Gastroesophageal sphincter (tissue), 4 donors: ENCODE data around the gene EHD3. TPM values are rescaled to one million over a fixed set of nuclear protein-coding genes. Genes with fewer than 3 reads are reported as not detected.

Source experiments
- ATAC-seq: fragments of 150-250 bp; one replicate; pipeline ENCODE4 v1.9.1; 2016; ENCODE audit warnings: mild to moderate bottlenecking, moderate library complexity
- H3K27ac ChIP-seq, 4 donors: fragments of 200-600 bp; sonication (generic) in 3 of 4; 1 replicate in 3 of 4; 2 replicates in 1 of 4; pipeline ENCODE4 v1.5.1; 2016 to 2019
- H3K27me3 ChIP-seq: fragments of 200-600 bp; sonication (generic); one replicate; pipeline ENCODE4 v1.5.1; 2019
- H3K36me3 ChIP-seq, 2 donors: fragments of 200-600 bp; sonication (generic); one replicate each; pipeline ENCODE4 v1.5.1; 2019; ENCODE audit warnings: control low read depth in 1 of 2
- H3K4me1 ChIP-seq, 3 donors: fragments of 200-600 bp; sonication (generic); 1 replicate in 2 of 3; 2 replicates in 1 of 3; pipeline ENCODE4 v1.5.1; 2016 to 2019; ENCODE audit warnings: control low read depth in 2 of 3
- H3K4me3 ChIP-seq, 2 donors: fragments of 200-600 bp; sonication (generic); one replicate each; pipeline ENCODE4 v1.5.1; 2019; ENCODE audit warnings: mild to moderate bottlenecking in 1 of 2, moderate library complexity in 1 of 2
- H3K9me3 ChIP-seq, 3 donors: fragments of 200-600 bp; sonication (generic); one replicate each; pipeline ENCODE4 v1.5.1; 2017 to 2019; ENCODE audit warnings: control low read depth in 2 of 3
- CTCF ChIP-seq, 4 experiments: fragments of 200-600 bp in 2 of 4; fragments of 450-650 bp in 2 of 4; sonication (generic) in 1 of 4; IDR thresholded peaks; one replicate each; pipeline ENCODE4 v1.5.1; 2017 to 2019; ENCODE audit warnings: antibody characterized with exemption in 4 of 4, mild to moderate bottlenecking in 2 of 4, moderate library complexity in 2 of 4
- EP300 ChIP-seq: sonication (generic); formaldehyde crosslinking; IDR thresholded peaks from one replicate; pipeline ENCODE4 v1.6.1; 2017; ENCODE audit warnings: antibody characterized with exemption, mild to moderate bottlenecking
- POLR2A ChIP-seq, 2 donors: fragments of 450-650 bp; IDR thresholded peaks; one replicate each; pipeline ENCODE4 v1.6.1; 2017; ENCODE audit warnings: antibody characterized with exemption in 2 of 2, mild to moderate bottlenecking in 2 of 2, moderate library complexity in 1 of 2
- POLR2AphosphoS5 ChIP-seq: sonication (generic); formaldehyde crosslinking; IDR thresholded peaks from one replicate; pipeline ENCODE4 v1.6.1; 2017; ENCODE audit warnings: antibody characterized with exemption
- WGBS, 2 donors: methylation state at CpG; one replicate each; pipeline ENCODE4 v1.1.5; 2018; ENCODE audit warnings: low coverage in 1 of 2; 5-methylcytosine and 5-hydroxymethylcytosine counted together
- total RNA-seq, 4 donors: library from RNA; depleted of rRNA; stranded (reverse); fragments of >200 nt; gene quantifications; one replicate each; pipeline ENCODE4 v1.1.0, GENCODE V29; 2016

The EHD3 gene
- total RNA-seq, 4 donors from 2014 or later = 3.8 to 8.4 (median 4.9) TPM

- no peaks in the 10 kb centered on the region for H3K4me1 ChIP-seq
- ATAC-seq = no peak
- H3K9me3 ChIP-seq = no peaks in the 10 kb centered on the region
- peaks cover 0 to 39% of the 10 kb centered on the region in 2 donors for H3K36me3 ChIP-seq
- H3K27ac ChIP-seq = no peak overlapping the region
- H3K27me3 ChIP-seq = no peaks in the 10 kb centered on the region
- H3K4me3 ChIP-seq = no peak overlapping the region
- TF ChIP-seq POLR2AphosphoS5 (no peak), POLR2A (IDR thresholded peaks at IDR 0.05) (no peak), CTCF (IDR thresholded peaks at IDR 0.05) (no peak), EP300 (no peak)
- WGBS, 2 donors = no CpG with 5 or more reads among the region's 3 CpGs
Measured at GRCh38 chr2:31251018-31251417, 17.1 kb downstream of the EHD3 start.

DNA sequence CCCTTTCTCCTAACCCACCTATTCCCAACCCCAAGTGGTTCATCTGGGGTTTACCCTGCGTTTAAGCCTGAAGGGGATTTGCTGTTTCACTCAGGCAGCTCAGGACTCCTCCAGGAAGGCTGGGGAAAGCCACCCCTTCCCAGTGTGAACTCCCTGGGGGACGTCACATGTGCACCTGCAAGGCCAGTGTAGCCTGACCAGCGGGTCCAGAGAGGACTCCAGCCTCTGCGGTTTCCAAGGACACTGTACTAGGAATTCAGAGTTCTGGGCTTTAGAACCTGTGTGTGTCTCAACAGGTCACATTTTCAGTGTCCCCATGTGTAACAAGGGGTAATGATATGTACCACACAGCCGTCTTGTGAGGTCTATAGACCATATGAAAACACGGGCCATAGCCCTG lies 17.9 kb downstream of the EHD3 start:
- Histone ChIP-seq H3K4me1 (no peaks in the 10 kb centered on the region), H3K27ac (no peak overlapping the region), H3K4me3 (no peak overlapping the region), H3K36me3 (peaks cover 0 to 39% of the 10 kb centered on the region in 2 donors), H3K27me3 (no peaks in the 10 kb centered on the region), H3K9me3 (no peaks in the 10 kb centered on the region)
- WGBS, 2 donors = 100% methylated on average over 3 of the region's 6 CpGs; no CpG with 5 or more reads in 1 of the 2 donors
- TF ChIP-seq POLR2AphosphoS5 = no peak
- no peak for TF ChIP-seq EP300
- no peak for TF ChIP-seq POLR2A (IDR thresholded peaks at IDR 0.05)
- no peak for TF ChIP-seq CTCF (IDR thresholded peaks at IDR 0.05)
- ATAC-seq = no peak

- no peaks in the 10 kb centered on the region for H3K9me3 ChIP-seq
- H3K27ac ChIP-seq = no peak overlapping the region
- TF ChIP-seq CTCF (IDR thresholded peaks at IDR 0.05) (no peak), POLR2AphosphoS5 (no peak), EP300 (no peak), POLR2A (IDR thresholded peaks at IDR 0.05) (no peak)
- H3K4me3 ChIP-seq = no peak overlapping the region
- ATAC-seq = no peak
- no peaks in the 10 kb centered on the region for H3K27me3 ChIP-seq
- H3K36me3 ChIP-seq = peaks cover 0 to 27% of the 10 kb centered on the region in 2 donors
- H3K4me1 ChIP-seq = no peaks in the 10 kb centered on the region
- WGBS, 2 donors = 100% methylated on average over 1 of the region's 13 CpGs; no CpG with 5 or more reads in 1 of the 2 donors
Measured at GRCh38 chr2:31253356-31254131, 19.6 kb downstream of the EHD3 start.

DNA sequence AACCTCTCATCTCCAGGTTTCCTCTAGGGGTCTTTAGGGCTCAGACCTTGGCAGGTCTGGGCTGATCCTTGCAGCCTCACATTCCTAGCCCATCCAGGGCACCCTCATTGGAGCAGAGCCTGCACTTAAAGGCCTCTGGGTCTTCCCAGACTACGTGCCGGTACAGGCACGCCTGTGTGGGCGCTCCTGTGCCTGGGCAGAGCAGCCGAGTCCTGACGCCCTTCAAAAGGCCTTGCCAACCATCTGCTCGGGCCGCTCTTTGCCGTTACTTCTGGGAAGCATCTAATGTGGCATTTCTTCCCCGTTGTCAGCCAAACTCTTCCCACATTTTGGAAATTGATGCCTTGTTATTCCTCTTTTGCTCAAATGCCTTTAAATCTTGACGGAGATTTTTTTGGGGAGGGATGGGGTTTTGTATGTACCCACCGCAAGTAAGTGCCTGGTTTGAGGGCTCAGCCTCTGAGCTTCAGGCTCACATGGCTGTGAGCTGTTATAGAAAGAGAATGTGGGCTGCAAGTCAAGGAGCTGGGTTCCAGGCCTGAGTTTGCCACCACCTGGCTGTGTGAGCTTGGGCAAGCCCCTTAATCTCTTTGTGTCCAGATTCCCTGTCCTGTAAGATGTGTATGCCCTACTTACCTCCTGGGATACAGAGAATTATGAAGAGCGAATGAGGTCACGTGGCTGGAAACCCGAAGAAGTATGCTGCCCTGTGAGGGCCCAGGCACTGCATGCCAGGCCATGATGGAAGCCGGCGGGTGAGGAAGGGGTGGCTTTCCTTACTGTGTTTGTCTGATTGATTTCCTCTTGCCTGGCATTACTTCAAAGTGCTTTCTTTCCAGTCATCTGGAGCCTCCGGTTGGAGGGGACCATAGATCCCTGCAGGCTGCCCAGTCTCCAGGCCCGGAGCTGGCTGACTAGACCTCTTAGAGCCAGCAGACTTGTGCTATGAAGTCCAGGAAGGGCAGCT lies 20.6 kb downstream of the EHD3 start:
- no peaks in the 10 kb centered on the region for H3K9me3 ChIP-seq
- peaks cover 0 to 21% of the 10 kb centered on the region in 2 donors for H3K36me3 ChIP-seq
- TF ChIP-seq EP300 (no peak), POLR2A (IDR thresholded peaks at IDR 0.05) (no peak), CTCF (IDR thresholded peaks at IDR 0.05) (no peak), POLR2AphosphoS5 (no peak)
- no peak overlapping the region for H3K4me3 ChIP-seq
- no peaks in the 10 kb centered on the region for H3K4me1 ChIP-seq
- no peak for ATAC-seq
- H3K27me3 ChIP-seq = no peaks in the 10 kb centered on the region
- H3K27ac ChIP-seq = no peak overlapping the region
- WGBS, 2 donors = 75 to 91% methylated on average over 7 to 14 of the region's 19 CpGs
